ENCODE data around the gene FAM110D. TPM values are rescaled to one million over a fixed set of nuclear protein-coding genes. Genes with fewer than 3 reads are reported as not detected.

Gene FAM110D
- total and polyA plus RNA-seq, 2 donors (not counting 1 experiment from before 2014, with no cell fraction given) = not detected

GRCh38 chr1:26162220-26162709 lies 3.4 kb downstream of the FAM110D start:
- no peak for TF ChIP-seq CTCF (IDR thresholded peaks at IDR 0.05)
- no peak for TF ChIP-seq EZH2 (IDR thresholded peaks at IDR 0.05; ENCODE audit: borderline replicate concordance, insufficient read depth, low read depth, low read length, poor library complexity, severe bottlenecking)
- peaks cover 0 to 58% (median 22%) of the 10 kb centered on the region in 4 experiments for H3K27me3 ChIP-seq (replicated peaks in 1 of 4; ENCODE audit: control extremely low read depth in 1 of 4, control insufficient read depth in 3 of 4, insufficient read depth in 4 of 4, low read length in 3 of 4)
- no peak overlapping the region for H3K9ac ChIP-seq (ENCODE audit: low read length)
- Mint-ChIP-seq H3K9me3 (ENCODE audit: insufficient read depth) (no peaks in the 10 kb centered on the region), H3K4me3 (peak overlapping the region; percentile 75), H3K27me3 (peaks cover 24% of the 10 kb centered on the region), H3K4me1 (peaks cover 12% of the 10 kb centered on the region), H3K27ac (no peak overlapping the region)
- peak overlapping the region; percentile 83 for H3K4me2 ChIP-seq (replicated peaks; ENCODE audit: low read depth, low read length, poor library complexity, severe bottlenecking)
- ATAC-seq (ENCODE audit: low read depth) = no peak
- H3K36me3 ChIP-seq (replicated peaks in 1 of 2; ENCODE audit: control extremely low read depth in 1 of 2, control insufficient read depth in 1 of 2, extremely low read depth in 1 of 2, insufficient read depth in 2 of 2, low read length in 1 of 2) = no peaks in the 10 kb centered on the region
- POLR2A ChIA-PET = no interaction called here
- H4K20me1 ChIP-seq (ENCODE audit: control insufficient read depth, insufficient read depth, low read length, poor library complexity, severe bottlenecking) = no peaks in the 10 kb centered on the region
- peak overlapping the region; percentile 75 for H2AFZ ChIP-seq (ENCODE audit: insufficient read depth, low read depth, low read length, poor library complexity, severe bottlenecking)
- peaks cover 23% of the 10 kb centered on the region in 2 donors for H3K4me1 ChIP-seq (ENCODE audit: control insufficient read depth in 2 of 2, insufficient read depth in 2 of 2, low read length in 2 of 2)
- CTCF ChIA-PET = interaction anchor here (0.9 to 2.1 kb wide), 4 partner anchors 9 to 57 kb away, joined by 3 to 8 read pairs (median 6); no protein-coding TSS in a partner anchor
- peaks cover 0 to 3% (median 0%) of the 10 kb centered on the region in 3 donors for H3K9me3 ChIP-seq (ENCODE audit: control extremely low read depth in 1 of 3, control insufficient read depth in 2 of 3, insufficient read depth in 1 of 3, low read length in 2 of 3)
- DNase-seq = no peak
- no peak overlapping the region for H3K27ac ChIP-seq (ENCODE audit: low read length in 2 of 2)
- intact Hi-C loops (cut with micrococcal nuclease) = loop anchor here (5.0 kb wide), 1 partner anchor 125 kb away; no protein-coding TSS in a partner anchor
- H3K79me2 ChIP-seq (ENCODE audit: control insufficient read depth, insufficient read depth, low read length) = no peaks in the 10 kb centered on the region
- peak overlapping the region in 3 of 5 experiments; percentile 23 to 47 (median 27) for H3K4me3 ChIP-seq (ENCODE audit: control extremely low read depth in 1 of 5, extremely low read depth in 1 of 5, insufficient read depth in 1 of 5, low read depth in 2 of 5, low read length in 4 of 5)
- WGBS (ENCODE audit: insufficient coverage) = 30% methylated on average over 18 of the region's 21 CpGs

DNA sequence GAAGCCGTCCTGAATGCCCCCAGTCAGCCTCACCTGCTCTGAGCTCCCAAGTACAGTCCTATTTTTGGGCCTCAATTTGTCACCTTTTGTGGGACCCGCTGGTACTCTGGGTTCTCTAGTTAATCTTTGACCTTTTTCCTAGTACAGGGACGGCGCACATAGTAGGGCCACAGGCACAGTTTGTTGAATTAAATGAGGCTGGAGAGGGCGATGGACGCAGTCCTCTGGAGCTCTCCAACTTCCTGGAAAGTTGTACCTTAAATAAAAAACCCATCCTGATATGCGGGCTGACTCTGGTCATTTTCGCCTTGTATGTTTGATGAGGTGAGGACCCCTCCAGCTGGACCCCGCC lies 4.8 kb downstream of the FAM110D start:
- no peak for DNase-seq
- no peak overlapping the region for H3K27ac Mint-ChIP-seq
- intact Hi-C loops (cut with micrococcal nuclease) = loop anchor here (1.0 to 5.0 kb wide), 2 partner anchors 58 to 126 kb away; no protein-coding TSS in a partner anchor
- TF ChIP-seq EZH2 (IDR thresholded peaks at IDR 0.05; ENCODE audit: borderline replicate concordance, insufficient read depth, low read depth, low read length, poor library complexity, severe bottlenecking) = no peak
- TF ChIP-seq CTCF (IDR thresholded peaks at IDR 0.05) = no peak
- H2AFZ ChIP-seq (ENCODE audit: insufficient read depth, low read depth, low read length, poor library complexity, severe bottlenecking) = peak overlapping the region; percentile 83
- CTCF ChIA-PET = interaction anchor here (0.6 to 1.2 kb wide), 7 partner anchors 14 to 395 kb away, joined by 3 to 5 read pairs (median 4); no protein-coding TSS in a partner anchor
- no peak overlapping the region for H3K27ac ChIP-seq (ENCODE audit: low read length in 2 of 2)
- peaks cover 12% of the 10 kb centered on the region for H3K4me1 Mint-ChIP-seq
- H3K27me3 Mint-ChIP-seq = peaks cover 15% of the 10 kb centered on the region
- peak overlapping the region in 4 of 5 experiments; percentile 6 to 52 (median 43) for H3K4me3 ChIP-seq (ENCODE audit: control extremely low read depth in 1 of 5, extremely low read depth in 1 of 5, insufficient read depth in 1 of 5, low read depth in 2 of 5, low read length in 4 of 5)
- no peaks in the 10 kb centered on the region for H3K36me3 ChIP-seq (replicated peaks in 1 of 2; ENCODE audit: control extremely low read depth in 1 of 2, control insufficient read depth in 1 of 2, extremely low read depth in 1 of 2, insufficient read depth in 2 of 2, low read length in 1 of 2)
- H3K79me2 ChIP-seq (ENCODE audit: control insufficient read depth, insufficient read depth, low read length) = no peaks in the 10 kb centered on the region
- 72% methylated on average over 9 of the region's 9 CpGs for WGBS (ENCODE audit: insufficient coverage)
- H3K4me3 Mint-ChIP-seq = peak overlapping the region; percentile 52
- no peak for ATAC-seq (ENCODE audit: low read depth)
- H3K4me2 ChIP-seq (replicated peaks; ENCODE audit: low read depth, low read length, poor library complexity, severe bottlenecking) = peak overlapping the region; percentile 93
- peaks cover 0 to 44% (median 17%) of the 10 kb centered on the region in 4 experiments for H3K27me3 ChIP-seq (replicated peaks in 1 of 4; ENCODE audit: control extremely low read depth in 1 of 4, control insufficient read depth in 3 of 4, insufficient read depth in 4 of 4, low read length in 3 of 4)
- peaks cover 0 to 3% (median 0%) of the 10 kb centered on the region in 3 donors for H3K9me3 ChIP-seq (ENCODE audit: control extremely low read depth in 1 of 3, control insufficient read depth in 2 of 3, insufficient read depth in 1 of 3, low read length in 2 of 3)
- H3K9ac ChIP-seq (ENCODE audit: low read length) = peak overlapping the region; percentile 55
- no peaks in the 10 kb centered on the region for H4K20me1 ChIP-seq (ENCODE audit: control insufficient read depth, insufficient read depth, low read length, poor library complexity, severe bottlenecking)
- H3K9me3 Mint-ChIP-seq (ENCODE audit: insufficient read depth) = no peaks in the 10 kb centered on the region
- peaks cover 23% of the 10 kb centered on the region in 2 donors for H3K4me1 ChIP-seq (ENCODE audit: control insufficient read depth in 2 of 2, insufficient read depth in 2 of 2, low read length in 2 of 2)
- POLR2A ChIA-PET = interaction anchor here (0.6 kb wide), 1 partner anchor 736 kb away, joined by 3 read pairs; no protein-coding TSS in a partner anchor

Measured in B cell (primary cell).